LNCAP (cell line): ENCODE measurements around the gene COL18A1.

Experiments used
- CTCF ChIP-seq: fragments of 450-650 bp; IDR thresholded peaks from 2 replicates; pipeline ENCODE4 v1.5.1; 2017; ENCODE audit warnings: mild to moderate bottlenecking

Gene COL18A1

GRCh38 chr21:45524756-45525152 lies 119.8 kb downstream of the COL18A1 start:
- TF ChIP-seq CTCF = no peak

GRCh38 chr21:45525153-45525909 lies 120.4 kb downstream of the COL18A1 start:
- TF ChIP-seq CTCF = no peak

GRCh38 chr21:45525910-45526306 lies 120.9 kb downstream of the COL18A1 start:
- TF ChIP-seq CTCF = no peak

- TF ChIP-seq CTCF = no peak
Measured at GRCh38 chr21:45528028-45528705, 123.2 kb downstream of the COL18A1 start.

- TF ChIP-seq CTCF = no peak
Measured at GRCh38 chr21:45528981-45529784, 124.2 kb downstream of the COL18A1 start.

- TF ChIP-seq CTCF = no peak
Measured at GRCh38 chr21:45529785-45530422, 124.9 kb downstream of the COL18A1 start.

- TF ChIP-seq CTCF = no peak
Measured at GRCh38 chr21:45530423-45531113, 125.6 kb downstream of the COL18A1 start.
